Measurements from ENCODE around the gene PAK4.

Gene PAK4

GRCh38 chr19:39186391-39186790 is 60.8 kb downstream of the PAK4 start:
- no peak for DNase-seq

DNA sequence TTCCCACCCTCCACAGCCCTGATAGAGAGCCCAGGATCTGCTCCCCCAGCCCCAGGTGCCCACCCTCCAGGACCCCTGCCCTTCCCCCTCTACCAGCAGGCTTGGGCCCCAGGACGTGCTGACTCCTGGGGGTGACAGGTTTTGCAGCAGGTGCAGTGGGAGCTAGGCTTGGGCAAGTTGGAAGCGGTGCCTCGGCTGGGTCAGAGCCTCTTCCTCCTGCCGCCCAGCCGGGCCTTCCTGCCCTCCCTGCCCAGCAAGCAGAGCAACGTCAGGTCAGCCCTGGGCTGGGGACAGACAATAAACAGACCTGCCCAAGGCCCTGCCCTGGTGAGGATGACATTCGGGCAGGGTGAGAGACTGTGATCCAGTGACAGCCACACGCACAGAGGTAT is 62.0 kb downstream of the PAK4 start:
- no peak for DNase-seq

DNA sequence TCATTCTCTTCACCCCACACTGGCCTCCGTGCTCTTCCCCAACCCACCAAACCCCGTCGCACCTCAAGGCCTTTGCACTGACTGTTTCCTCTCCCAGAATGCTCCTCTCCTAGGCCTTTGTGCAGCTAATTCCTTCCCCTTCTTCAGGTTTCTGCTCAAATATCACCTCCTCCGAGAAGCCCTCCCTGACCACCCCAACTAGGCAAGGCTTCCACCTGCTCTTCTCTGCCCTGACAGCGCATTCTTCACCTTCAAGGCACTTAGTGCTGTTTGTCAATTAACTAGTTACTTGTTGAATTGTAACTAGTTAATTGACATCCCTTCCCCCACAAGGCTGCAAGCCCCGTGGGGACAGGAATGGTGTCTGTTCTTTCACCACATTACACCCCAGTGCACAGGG is 63.4 kb downstream of the PAK4 start:
- no peak for DNase-seq

DNA sequence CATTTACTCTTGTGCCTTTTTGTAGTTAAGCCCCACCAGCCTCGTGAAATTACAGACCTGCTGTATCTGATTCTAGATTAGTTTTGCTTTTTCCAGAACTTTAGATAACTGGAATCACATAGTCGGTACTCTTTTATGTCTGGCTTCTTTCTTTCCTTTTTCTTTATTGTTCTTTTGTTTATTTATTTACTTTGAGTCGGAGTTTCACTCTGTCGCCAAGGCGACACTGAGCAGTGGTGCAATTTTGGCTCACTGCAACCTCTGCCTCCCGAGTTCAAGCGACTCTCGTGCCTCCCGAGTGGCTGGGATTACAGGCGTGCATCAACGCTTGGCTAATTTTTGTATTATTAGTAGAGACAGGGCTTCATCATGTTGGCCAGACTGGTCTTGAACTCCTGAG is 65.2 kb downstream of the PAK4 start:
- DNase-seq: no peak

GRCh38 chr19:39192846-39193245 is 67.3 kb downstream of the PAK4 start:
- DNase-seq: no peak

DNA sequence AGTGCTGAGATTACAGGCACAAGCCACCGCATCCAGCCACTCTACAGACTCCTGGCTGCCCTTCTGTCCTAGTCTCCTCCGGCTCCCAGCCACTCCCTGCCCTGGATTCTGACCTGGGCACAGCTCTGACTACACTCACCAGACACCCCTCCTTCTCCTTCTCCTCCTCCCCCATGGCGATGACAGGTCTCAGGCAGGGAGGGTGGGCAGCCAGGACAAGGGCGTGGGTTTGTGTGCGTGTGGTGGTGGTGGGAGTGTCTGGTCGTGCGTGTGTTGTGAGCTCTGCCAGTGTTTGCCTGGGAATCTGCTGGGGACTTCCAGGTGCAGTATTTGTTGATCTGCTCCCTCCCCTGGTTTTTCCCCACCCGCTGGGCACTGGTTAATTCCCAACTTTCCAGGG is 68.2 kb downstream of the PAK4 start:
- DNase-seq: no peak

GRCh38 chr19:39194832-39195542 is 69.4 kb downstream of the PAK4 start:
- no peak for DNase-seq

DNA sequence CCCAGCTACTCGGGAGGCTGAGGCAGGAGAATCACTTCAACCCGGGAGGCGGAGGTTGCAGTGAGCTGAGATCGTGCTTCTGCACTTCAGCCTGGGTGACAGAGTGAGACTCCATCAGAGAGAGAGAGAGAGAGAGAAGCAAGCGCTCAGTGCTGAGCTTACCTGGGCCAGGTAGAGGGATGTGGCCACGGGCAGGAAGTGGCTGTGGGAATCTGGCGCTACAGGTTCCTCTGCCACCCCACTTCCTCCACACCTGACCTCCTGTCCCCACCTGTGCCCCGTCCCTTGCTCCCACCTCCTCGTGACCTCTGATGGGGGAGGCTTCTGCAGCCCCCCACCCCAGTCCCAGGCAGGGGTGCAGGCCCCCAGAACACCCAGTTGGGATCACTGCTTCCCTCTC is 70.2 kb downstream of the PAK4 start:
- DNase-seq: no peak

GRCh38 chr19:39196320-39196719 is 70.7 kb downstream of the PAK4 start:
- DNase-seq: no peak

DNA sequence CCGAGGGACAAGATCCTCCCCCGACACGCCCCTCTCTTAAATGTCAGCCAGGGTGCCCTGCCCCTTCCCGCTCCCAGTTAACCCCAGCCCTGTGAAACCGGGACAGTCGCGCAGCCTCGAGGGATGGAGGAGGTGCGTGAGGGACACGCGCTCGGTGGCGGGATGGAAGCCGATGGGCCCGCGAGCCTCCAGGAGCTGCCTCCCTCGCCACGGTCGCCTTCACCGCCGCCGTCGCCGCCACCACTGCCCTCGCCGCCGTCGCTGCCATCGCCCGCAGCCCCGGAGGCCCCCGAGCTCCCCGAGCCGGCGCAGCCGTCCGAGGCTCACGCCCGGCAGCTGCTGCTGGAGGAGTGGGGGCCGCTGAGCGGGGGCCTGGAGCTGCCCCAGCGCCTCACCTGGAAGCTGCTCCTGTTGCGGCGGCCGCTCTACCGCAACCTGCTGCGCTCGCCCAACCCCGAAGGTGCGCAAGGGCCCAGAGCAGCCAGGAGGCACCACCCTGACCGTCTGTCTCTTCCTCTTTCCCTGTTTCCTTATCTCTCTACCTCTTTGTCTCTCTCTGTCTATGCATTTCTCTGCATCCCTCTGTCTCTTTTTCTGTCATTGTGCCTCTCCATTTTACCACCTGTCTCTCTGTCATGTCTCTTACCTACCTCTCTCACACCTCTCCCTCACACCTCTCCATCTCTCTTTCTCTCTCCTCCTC is 71.4 kb downstream of the PAK4 start, which contains the start of gene NCCRP1:
Gene NCCRP1, plus strand, starts transcription at position 105 of the 703 bp plus-strand sequence. Its CDS starts 19 bp downstream, at position 124.
- no peak for DNase-seq

DNA sequence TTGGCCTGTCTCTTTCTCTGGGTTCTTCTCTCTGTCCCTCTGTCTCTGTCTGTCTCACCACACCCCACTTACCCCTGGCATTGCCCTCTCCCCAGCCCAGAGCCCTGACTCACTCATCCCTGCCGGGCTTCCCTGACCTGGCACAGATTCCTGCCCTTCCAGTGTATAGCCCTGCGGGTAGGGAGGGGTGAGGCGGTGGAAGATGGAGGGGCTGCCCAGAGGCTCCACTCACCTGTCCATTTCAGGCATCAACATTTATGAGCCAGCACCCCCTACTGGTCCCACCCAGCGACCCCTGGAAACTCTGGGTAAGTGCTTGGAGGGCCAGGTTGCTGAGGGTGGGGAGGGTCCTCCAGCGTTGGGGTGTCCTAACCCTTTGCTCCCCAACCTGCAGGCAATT is 72.2 kb downstream of the PAK4 start:
- DNase-seq: no peak

DNA sequence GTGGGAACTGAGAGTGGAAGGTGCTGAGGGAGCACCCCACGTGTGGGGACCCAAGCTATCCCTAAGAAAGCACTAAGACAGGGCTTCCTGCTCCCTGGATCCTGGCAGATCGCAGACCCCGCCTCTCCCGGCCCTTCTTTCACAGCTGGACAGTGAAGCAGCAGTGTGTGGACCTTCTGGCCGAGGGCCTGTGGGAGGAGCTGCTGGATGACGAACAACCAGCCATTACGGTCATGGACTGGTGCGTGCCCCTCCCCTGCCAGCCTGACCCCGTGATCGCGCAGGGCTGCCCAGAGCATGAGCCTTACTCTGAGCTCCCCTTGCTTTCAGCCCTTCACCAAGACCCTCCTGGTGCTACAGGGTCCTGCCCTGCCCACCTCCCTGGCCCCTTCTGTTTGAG is 73.4 kb downstream of the PAK4 start:
- no peak for DNase-seq

DNA sequence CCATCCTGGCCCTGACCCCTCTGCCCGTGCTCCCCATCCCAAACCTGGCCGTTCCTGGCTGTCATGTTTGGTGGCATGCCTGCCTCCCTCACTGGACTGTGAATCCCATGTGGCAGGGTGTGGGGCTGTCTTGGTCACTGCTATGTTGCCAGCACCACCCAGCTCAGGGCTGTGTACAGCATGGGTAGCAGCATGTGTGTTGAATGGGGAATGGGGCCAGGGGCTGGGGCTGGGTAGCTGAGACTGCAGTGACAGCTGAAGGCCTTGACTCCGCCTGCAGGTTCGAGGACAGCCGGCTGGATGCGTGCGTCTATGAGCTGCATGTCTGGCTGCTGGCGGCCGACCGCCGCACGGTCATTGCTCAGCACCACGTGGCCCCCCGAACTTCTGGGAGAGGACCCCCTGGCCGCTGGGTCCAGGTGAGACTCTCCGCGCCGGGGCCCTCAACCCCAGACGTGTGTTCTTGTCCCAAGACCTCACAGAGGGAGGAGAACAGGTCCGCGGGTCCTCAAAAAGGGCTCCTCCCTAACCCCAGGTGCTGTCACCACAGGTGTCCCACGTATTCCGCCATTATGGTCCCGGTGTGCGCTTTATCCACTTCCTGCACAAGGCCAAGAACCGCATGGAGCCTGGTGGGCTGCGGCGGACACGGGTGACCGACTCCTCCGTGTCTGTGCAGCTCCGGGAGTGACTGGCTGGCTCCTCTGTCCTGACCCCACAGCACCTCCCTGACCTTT is 74.6 kb downstream of the PAK4 start:
- DNase-seq: no peak

DNA sequence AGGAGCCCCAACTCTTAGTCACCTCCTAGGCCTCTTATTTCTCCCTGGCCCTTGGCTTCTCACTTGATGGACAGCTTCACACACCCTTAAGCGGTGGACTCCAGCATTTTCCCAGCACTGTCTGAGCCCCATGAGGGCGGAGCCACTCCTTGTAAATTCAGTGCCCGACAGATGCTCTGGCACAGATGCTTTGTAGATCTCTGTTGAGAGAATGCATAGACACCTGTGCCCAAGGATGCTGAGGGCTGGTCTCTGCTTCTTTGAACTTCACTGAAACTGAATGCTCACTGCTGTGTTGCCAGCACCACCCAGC is 75.2 kb downstream of the PAK4 start:
- DNase-seq: no peak

- no peak for DNase-seq
These were observed 77.4 kb downstream of the PAK4 start for GRCh38 chr19:39202998-39203355.

- no peak for DNase-seq
These were observed 78.1 kb downstream of the PAK4 start, which contains the start of gene SYCN for GRCh38 chr19:39203372-39204341. TSS of gene SYCN (minus strand) at chr19:39204263. CDS start at chr19:39204254, 9 bp downstream.

- DNase-seq: no peak
These were observed 79.8 kb downstream of the PAK4 start for GRCh38 chr19:39205449-39205764.

- no peak for DNase-seq
These were observed 80.5 kb downstream of the PAK4 start for GRCh38 chr19:39206122-39206521.

DNA sequence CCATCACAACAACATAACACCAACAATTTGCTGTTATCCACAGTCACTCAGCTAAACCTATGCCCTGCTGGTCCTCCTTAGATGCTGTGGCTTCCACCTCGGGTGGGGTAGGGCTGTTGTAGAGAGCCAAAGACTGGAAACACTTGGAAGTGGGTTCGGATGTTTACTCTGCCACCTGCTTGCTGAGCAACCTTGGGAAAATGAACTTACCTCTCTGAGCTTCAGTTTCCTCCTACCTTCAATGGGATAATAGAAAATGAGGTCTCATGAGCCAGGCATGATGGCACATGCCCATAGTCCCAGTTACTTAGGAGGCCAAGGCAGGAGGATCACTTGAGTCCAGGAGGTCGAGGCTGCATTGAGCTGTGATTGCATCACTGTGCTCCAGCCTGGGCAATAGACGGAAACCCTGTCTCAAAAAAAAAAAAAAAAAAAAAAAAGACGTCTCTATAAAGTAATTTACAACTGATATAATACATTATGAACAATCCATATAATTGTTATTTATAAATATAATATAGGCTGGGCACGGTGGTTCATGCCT is 81.8 kb downstream of the PAK4 start:
- no peak for DNase-seq

GRCh38 chr19:39208175-39208795 is 82.7 kb downstream of the PAK4 start:
- DNase-seq: no peak

GRCh38 chr19:39209196-39209595 is 83.6 kb downstream of the PAK4 start:
- no peak for DNase-seq

DNA sequence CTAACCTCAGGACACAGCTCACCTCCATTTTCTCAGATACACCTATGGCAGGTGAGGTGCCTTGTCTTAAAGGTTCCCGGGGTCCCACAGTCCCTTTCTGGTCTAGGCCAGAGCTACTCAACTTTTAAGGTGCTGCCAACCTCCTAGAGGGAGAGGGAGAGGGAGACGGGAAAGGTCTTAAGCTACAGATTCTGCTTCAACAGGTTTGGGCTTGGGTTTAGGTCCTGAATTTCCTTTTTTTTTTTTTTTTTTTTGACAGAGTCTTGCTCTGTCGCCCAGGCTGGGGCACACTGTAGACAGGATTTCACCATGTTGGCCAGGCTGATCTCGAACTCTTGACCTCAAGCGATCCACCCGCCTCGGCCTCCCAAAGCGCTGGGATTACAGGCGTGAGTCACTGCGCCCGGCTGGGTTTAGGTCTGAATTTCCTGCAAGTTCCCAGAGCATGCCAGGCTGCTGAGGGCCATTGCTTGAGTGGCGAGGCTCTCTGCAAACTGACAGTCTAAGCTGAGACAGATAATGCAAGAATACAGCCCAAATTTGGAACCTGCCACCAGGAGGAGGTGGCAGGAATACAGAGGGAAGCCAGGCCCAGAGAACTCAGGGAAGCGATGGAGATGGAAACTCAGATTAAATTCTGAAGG is 86.3 kb downstream of the PAK4 start:
- DNase-seq: no peak
